HepG2 (cell line): Measurements from ENCODE around the gene SMIM12. TPM values are rescaled to one million over a fixed set of nuclear protein-coding genes. Genes with fewer than 3 reads are reported as not detected.

Experiments used
- ATAC-seq: fragments of 200-7000 bp; cut with Tn5 transposase; 3 replicates; pipeline ENCODE4 v1.9.1; 2020; ENCODE audit warnings: mild to moderate bottlenecking, moderate library complexity
- BruUV-seq: library from RNA; stranded (reverse); fragments of 400-500 nt; replicated peaks from 2 replicates; lab custom pipeline; 2021; lab: Mats Ljungman, UMichigan
- CTCF ChIA-PET: fragments of 300-600 bp; formaldehyde crosslinking; extraction: SDS; loops from one replicate; lab custom pipeline; 2021; ENCODE audit warnings: low total read pairs, inconsistent platforms, low intra/inter-chr PET ratio; lab: Yijun Ruan, JAX
- POLR2A ChIA-PET: fragments of 350-600 bp; sonication (Branson Sonifier 250); formaldehyde crosslinking; loops from one replicate; lab custom pipeline; 2020; ENCODE audit warnings: antibody characterized with exemption, inconsistent platforms; lab: Yijun Ruan, JAX
- DNase-seq: peaks from one replicate; pipeline ENCODE4 v3.0.0-alpha.2; 2015; ENCODE audit warnings: low spot score
- FAIRE-seq: peaks from 3 replicates; lab custom pipeline; 2011; peaks lifted over from hg19 to GRCh38; lab: Jason Lieb, UNC
- H2AFZ ChIP-seq: one replicate; pipeline ENCODE4 v1.6.1; 2011; ENCODE audit warnings: low read length, inconsistent platforms
- H3K27ac ChIP-seq: fragments of 300-600 bp; 3 replicates; pipeline ENCODE4 v1.8.0; 2011; ENCODE audit warnings: mixed run types, mild to moderate bottlenecking, mixed read lengths, low read length, inconsistent platforms; ENCODE audit not compliant: insufficient read depth; ENCODE audit errors: extremely low read length
- H3K27me3 ChIP-seq, 2 experiments: fragments of 200-600 bp in 1 of 2; 2 replicates in 1 of 2; 3 replicates in 1 of 2; pipeline versions ENCODE4 v1.6.0 to v1.8.0; 2011; ENCODE audit warnings: low read length in 2 of 2, mild to moderate bottlenecking in 2 of 2, moderate library complexity in 2 of 2, inconsistent platforms in 1 of 2; ENCODE audit not compliant: insufficient read depth in 2 of 2, control insufficient read depth in 1 of 2
- H3K36me3 ChIP-seq, 2 experiments: fragments of 200-600 bp in 1 of 2; replicated peaks in 1 of 2; 2 replicates in 1 of 2; 3 replicates in 1 of 2; pipeline versions ENCODE4 v1.5.1 to v1.8.0; 2011; ENCODE audit warnings: low read length in 2 of 2, inconsistent platforms in 1 of 2; ENCODE audit not compliant: insufficient read depth in 2 of 2, control insufficient read depth in 1 of 2
- H3K4me1 ChIP-seq: 2 replicates; pipeline ENCODE4 v1.5.1; 2012; ENCODE audit warnings: low read length, inconsistent platforms; ENCODE audit not compliant: insufficient read depth
- H3K4me2 ChIP-seq: 2 replicates; pipeline ENCODE4 v1.6.0; 2011; ENCODE audit warnings: low read depth, low read length, inconsistent platforms
- H3K4me3 ChIP-seq, 3 experiments: fragments of 200-600 bp in 1 of 3; sonication (generic), shearing (Covaris generic) in 1 of 3; replicated peaks in 1 of 3; 2 replicates each; pipeline ENCODE4 v1.5.1; 2011 to 2016; ENCODE audit warnings: low read length in 3 of 3, inconsistent platforms in 2 of 3, low read depth in 2 of 3, mild to moderate bottlenecking in 2 of 3, control low read depth in 1 of 3, mixed read lengths in 1 of 3; ENCODE audit not compliant: insufficient read depth in 1 of 3
- H3K79me2 ChIP-seq: one replicate; pipeline ENCODE4 v1.6.1; 2011; ENCODE audit warnings: low read length, inconsistent platforms; ENCODE audit not compliant: insufficient read depth
- H3K9ac ChIP-seq: 2 replicates; pipeline ENCODE4 v1.6.0; 2011; ENCODE audit warnings: mild to moderate bottlenecking, low read depth, low read length, inconsistent platforms; ENCODE audit not compliant: insufficient read depth
- H3K9me3 ChIP-seq: 2 replicates; pipeline ENCODE4 v1.5.1; 2012; ENCODE audit warnings: mild to moderate bottlenecking, low read length
- H4K20me1 ChIP-seq: 2 replicates; pipeline ENCODE4 v1.6.0; 2011; ENCODE audit warnings: inconsistent platforms, mild to moderate bottlenecking, low read length, moderate library complexity; ENCODE audit not compliant: insufficient read depth
- E2F2 ChIP-seq: sonication (generic); formaldehyde crosslinking; IDR thresholded peaks from 2 replicates; pipeline ENCODE4 v1.4.0; 2020; ENCODE audit warnings: missing genetic modification reagents, borderline replicate concordance
- GMEB1 ChIP-seq: sonication (generic); formaldehyde crosslinking; IDR thresholded peaks from 2 replicates; pipeline ENCODE4 v1.5.1; 2020; ENCODE audit warnings: missing genetic modification reagents, mild to moderate bottlenecking, borderline replicate concordance
- HMGA1 ChIP-seq: sonication (generic); formaldehyde crosslinking; conservative IDR thresholded peaks from 2 replicates; pipeline ENCODE4 v1.4.0; 2020; ENCODE audit warnings: missing genetic modification reagents
- MXD3 ChIP-seq: IDR thresholded peaks from 2 replicates; pipeline ENCODE4 v1.6.1; 2016; ENCODE audit warnings: mild to moderate bottlenecking, missing biosample characterization, missing genetic modification reagents
- NR2F6 ChIP-seq, 2 experiments: IDR thresholded peaks; 2 replicates each; pipeline ENCODE4 v1.6.1; 2016; ENCODE audit warnings: antibody characterized with exemption in 1 of 2, mild to moderate bottlenecking in 1 of 2
- TFDP2 ChIP-seq: sonication (generic); formaldehyde crosslinking; IDR thresholded peaks from 2 replicates; pipeline ENCODE4 v1.4.0; 2020; ENCODE audit warnings: missing genetic modification reagents
- ZNF589 ChIP-seq: sonication (generic); formaldehyde crosslinking; conservative IDR thresholded peaks from 2 replicates; pipeline ENCODE4 v1.8.0; 2022; ENCODE audit warnings: mild to moderate bottlenecking, moderate library complexity, missing genetic modification reagents
- ZSCAN20 ChIP-seq: sonication (generic); formaldehyde crosslinking; IDR thresholded peaks from 2 replicates; pipeline ENCODE4 v1.4.0; 2020; ENCODE audit warnings: missing genetic modification reagents, mild to moderate bottlenecking, borderline replicate concordance
- in situ Hi-C: cut with HindIII; loops from 2 replicates; pipeline ENCODE4 v1.10.0; 2017; ENCODE audit warnings: low pct_unique_long_range_greater_than_20kb; ENCODE audit not compliant: extremely low pct_ligation_motif_present
- intact Hi-C: fragments of 100-400 bp; cut with micrococcal nuclease; formaldehyde crosslinking; loops from one replicate; pipeline ENCODE4 v1.10.0; 2022; ENCODE audit not compliant: unreplicated experiment
- polyA plus RNA-seq, 8 experiments: library from polyadenylated mRNA; depleted of rRNA in 3 of 8; stranded (reverse) in 7 of 8; unstranded in 1 of 8; fragments of >200 nt; fragmentation: Illumina TruSeq in 4 of 8; extraction: Trizol in 4 of 8; gene quantifications; 2 replicates each; pipeline versions ENCODE4 v1.2.1 to v1.2.3, GENCODE V29; 2011 to 2016; ENCODE audit warnings: low read depth in 4 of 8, missing spikeins in 1 of 8, mixed read lengths in 1 of 8; ENCODE audit not compliant: insufficient read depth in 1 of 8
- total RNA-seq, 5 experiments: library from RNA; depleted of rRNA; stranded (reverse); fragments of >200 nt; fragmentation: Illumina TruSeq; extraction: Trizol; gene quantifications; 2 replicates each; pipeline ENCODE4 v1.2.3, GENCODE V29; 2016; ENCODE audit warnings: low read depth in 1 of 5

SMIM12 gene
- total and polyA plus RNA-seq, 2 of the 13 experiments (the other 11 are each of a cell fraction or from before 2014, with no cell fraction given) = 20.1 to 41.3 TPM

- ChIA-PET POLR2A (no interaction called here), CTCF (no interaction called here)
- DNase-seq (no peak), ATAC-seq (no peak), FAIRE-seq (no peak)
- Histone ChIP-seq H3K4me2 (no peak overlapping the region), H3K9me3 (no peaks in the 10 kb centered on the region), H3K79me2 (peaks cover 10% of the 10 kb centered on the region), H4K20me1 (no peaks in the 10 kb centered on the region), H2AFZ (no peak overlapping the region), H3K36me3 (no peaks in the 10 kb centered on the region), H3K27ac (no peak overlapping the region), H3K9ac (no peak overlapping the region), H3K4me1 (peaks cover 18% of the 10 kb centered on the region), H3K4me3 (no peak overlapping the region), H3K27me3 (peaks cover 1 to 17% of the 10 kb centered on the region in 2 experiments)
- TF ChIP-seq NR2F6 (IDR thresholded peaks at IDR 0.05) (no peak), NR2F6 (CRISPR knock-in tag; IDR thresholded peaks at IDR 0.05) (no peak), HMGA1 (CRISPR knock-in tag) (no peak), ZNF589 (CRISPR knock-in tag) (no peak), GMEB1 (CRISPR knock-in tag) (no peak), MXD3 (no peak), E2F2 (CRISPR knock-in tag) (no peak), ZSCAN20 (CRISPR knock-in tag) (no peak), TFDP2 (no peak)
- in situ Hi-C loops (no loop called here), intact Hi-C loops (no loop called here)
- no TSS peak for BruUV-seq
Measured at GRCh38 chr1:34863501-34863900, 4.0 kb upstream of the SMIM12 start.
